ENCODE measurements around the gene MIA2. TPM values are rescaled to one million over a fixed set of nuclear protein-coding genes. Genes with fewer than 3 reads are reported as not detected.
"Not testable (repeated sequence)": the region's sequence is repeated elsewhere in the genome, so short reads cannot be mapped to it uniquely, and the experiment has no call there.

MIA2 gene, protein sequence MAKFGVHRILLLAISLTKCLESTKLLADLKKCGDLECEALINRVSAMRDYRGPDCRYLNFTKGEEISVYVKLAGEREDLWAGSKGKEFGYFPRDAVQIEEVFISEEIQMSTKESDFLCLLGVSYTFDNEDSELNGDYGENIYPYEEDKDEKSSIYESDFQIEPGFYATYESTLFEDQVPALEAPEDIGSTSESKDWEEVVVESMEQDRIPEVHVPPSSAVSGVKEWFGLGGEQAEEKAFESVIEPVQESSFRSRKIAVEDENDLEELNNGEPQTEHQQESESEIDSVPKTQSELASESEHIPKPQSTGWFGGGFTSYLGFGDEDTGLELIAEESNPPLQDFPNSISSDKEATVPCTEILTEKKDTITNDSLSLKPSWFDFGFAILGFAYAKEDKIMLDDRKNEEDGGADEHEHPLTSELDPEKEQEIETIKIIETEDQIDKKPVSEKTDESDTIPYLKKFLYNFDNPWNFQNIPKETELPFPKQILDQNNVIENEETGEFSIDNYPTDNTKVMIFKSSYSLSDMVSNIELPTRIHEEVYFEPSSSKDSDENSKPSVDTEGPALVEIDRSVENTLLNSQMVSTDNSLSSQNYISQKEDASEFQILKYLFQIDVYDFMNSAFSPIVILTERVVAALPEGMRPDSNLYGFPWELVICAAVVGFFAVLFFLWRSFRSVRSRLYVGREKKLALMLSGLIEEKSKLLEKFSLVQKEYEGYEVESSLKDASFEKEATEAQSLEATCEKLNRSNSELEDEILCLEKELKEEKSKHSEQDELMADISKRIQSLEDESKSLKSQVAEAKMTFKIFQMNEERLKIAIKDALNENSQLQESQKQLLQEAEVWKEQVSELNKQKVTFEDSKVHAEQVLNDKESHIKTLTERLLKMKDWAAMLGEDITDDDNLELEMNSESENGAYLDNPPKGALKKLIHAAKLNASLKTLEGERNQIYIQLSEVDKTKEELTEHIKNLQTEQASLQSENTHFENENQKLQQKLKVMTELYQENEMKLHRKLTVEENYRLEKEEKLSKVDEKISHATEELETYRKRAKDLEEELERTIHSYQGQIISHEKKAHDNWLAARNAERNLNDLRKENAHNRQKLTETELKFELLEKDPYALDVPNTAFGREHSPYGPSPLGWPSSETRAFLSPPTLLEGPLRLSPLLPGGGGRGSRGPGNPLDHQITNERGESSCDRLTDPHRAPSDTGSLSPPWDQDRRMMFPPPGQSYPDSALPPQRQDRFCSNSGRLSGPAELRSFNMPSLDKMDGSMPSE (N-terminal part only)
- polyA plus RNA-seq (2013, experiment 1 of 2): 13.2 TPM
- 17.3 TPM for polyA plus RNA-seq (2013, experiment 2 of 2)

- no peak within 1 kb of the TSS for H3K27ac ChIP-seq (ENCODE audit: low read depth, low read length, severe bottlenecking)
- H3K9me3 ChIP-seq (ENCODE audit: control insufficient read depth, low read length): no peaks in the 10 kb centered on the region
- H3K4me1 ChIP-seq (ENCODE audit: control insufficient read depth, insufficient read depth, low read length, poor library complexity, severe bottlenecking): no peaks in the 10 kb centered on the region
- no peak within 1 kb of the TSS for H3K4me3 ChIP-seq (ENCODE audit: extremely low read depth, insufficient read depth, low read length, poor library complexity, severe bottlenecking)
- no peaks in the 10 kb centered on the region for H3K36me3 ChIP-seq (ENCODE audit: control insufficient read depth, insufficient read depth, low read length)
- WGBS, 2 experiments (ENCODE audit: insufficient coverage in 2 of 2): 80 to 93% methylated on average over 3 to 4 of the region's 7 CpGs
Observed at GRCh38 chr14:39233680-39234326, at the start of gene MIA2. MIA2 (plus strand) TSS chr14:39233915; CDS start chr14:39234115, 200 bp downstream.

GRCh38 chr14:39184628-39185255, 49.0 kb upstream of the MIA2 start:
- Histone ChIP-seq H3K9me3 (ENCODE audit: control insufficient read depth, low read length) (no peaks in the 10 kb centered on the region), H3K4me3 (ENCODE audit: extremely low read depth, insufficient read depth, low read length, poor library complexity, severe bottlenecking) (no peak overlapping the region), H3K36me3 (ENCODE audit: control insufficient read depth, insufficient read depth, low read length) (peaks cover 51% of the 10 kb centered on the region), H3K4me1 (ENCODE audit: control insufficient read depth, insufficient read depth, low read length, poor library complexity, severe bottlenecking) (no peaks in the 10 kb centered on the region), H3K27ac (ENCODE audit: low read depth, low read length, severe bottlenecking) (no peak overlapping the region)
- WGBS, 2 experiments (ENCODE audit: insufficient coverage in 2 of 2): 96 to 100% methylated on average over 1 to 4 of the region's 4 CpGs

- 100% methylated on average over 2 of the region's 5 CpGs; no CpG with 5 or more reads in 1 of the 2 experiments for WGBS, 2 experiments (ENCODE audit: insufficient coverage in 2 of 2)
- Histone ChIP-seq H3K4me3 (ENCODE audit: extremely low read depth, insufficient read depth, low read length, poor library complexity, severe bottlenecking) (no peak overlapping the region), H3K9me3 (ENCODE audit: control insufficient read depth, low read length) (no peaks in the 10 kb centered on the region), H3K36me3 (ENCODE audit: control insufficient read depth, insufficient read depth, low read length) (peaks cover 46% of the 10 kb centered on the region), H3K4me1 (ENCODE audit: control insufficient read depth, insufficient read depth, low read length, poor library complexity, severe bottlenecking) (no peaks in the 10 kb centered on the region), H3K27ac (ENCODE audit: low read depth, low read length, severe bottlenecking) (no peak overlapping the region)
Observed at GRCh38 chr14:39185256-39186049, 48.3 kb upstream of the MIA2 start.

GRCh38 chr14:39186941-39187525, 46.7 kb upstream of the MIA2 start:
- Histone ChIP-seq H3K27ac (ENCODE audit: low read depth, low read length, severe bottlenecking) (no peak overlapping the region), H3K4me3 (ENCODE audit: extremely low read depth, insufficient read depth, low read length, poor library complexity, severe bottlenecking) (no peak overlapping the region), H3K36me3 (ENCODE audit: control insufficient read depth, insufficient read depth, low read length) (peaks cover 33% of the 10 kb centered on the region), H3K9me3 (ENCODE audit: control insufficient read depth, low read length) (no peaks in the 10 kb centered on the region), H3K4me1 (ENCODE audit: control insufficient read depth, insufficient read depth, low read length, poor library complexity, severe bottlenecking) (no peaks in the 10 kb centered on the region)
- 94% methylated on average over 3 of the region's 4 CpGs for WGBS, 2 experiments (ENCODE audit: insufficient coverage in 2 of 2)

GRCh38 chr14:39203659-39204606, 29.8 kb upstream of the MIA2 start:
- H3K27ac ChIP-seq (ENCODE audit: low read depth, low read length, severe bottlenecking): no peak overlapping the region
- WGBS, 2 experiments (ENCODE audit: insufficient coverage in 2 of 2): 66 to 100% methylated on average over 3 to 4 of the region's 5 CpGs
- H3K4me3 ChIP-seq (ENCODE audit: extremely low read depth, insufficient read depth, low read length, poor library complexity, severe bottlenecking): no peak overlapping the region
- no peaks in the 10 kb centered on the region for H3K36me3 ChIP-seq (ENCODE audit: control insufficient read depth, insufficient read depth, low read length)
- no peaks in the 10 kb centered on the region for H3K4me1 ChIP-seq (ENCODE audit: control insufficient read depth, insufficient read depth, low read length, poor library complexity, severe bottlenecking)
- no peaks in the 10 kb centered on the region for H3K9me3 ChIP-seq (ENCODE audit: control insufficient read depth, low read length)

- H3K9me3 ChIP-seq (ENCODE audit: control insufficient read depth, low read length); H3K4me1 ChIP-seq (ENCODE audit: control insufficient read depth, insufficient read depth, low read length, poor library complexity, severe bottlenecking); H3K36me3 ChIP-seq (ENCODE audit: control insufficient read depth, insufficient read depth, low read length); H3K4me3 ChIP-seq (ENCODE audit: extremely low read depth, insufficient read depth, low read length, poor library complexity, severe bottlenecking); H3K27ac ChIP-seq (ENCODE audit: low read depth, low read length, severe bottlenecking): not testable (repeated sequence)
- WGBS, 2 experiments (ENCODE audit: insufficient coverage in 2 of 2): 75% methylated on average over 1 of the region's 2 CpGs; no CpG with 5 or more reads in 1 of the 2 experiments
Observed at GRCh38 chr14:39207430-39207829, 26.3 kb upstream of the MIA2 start.

DNA sequence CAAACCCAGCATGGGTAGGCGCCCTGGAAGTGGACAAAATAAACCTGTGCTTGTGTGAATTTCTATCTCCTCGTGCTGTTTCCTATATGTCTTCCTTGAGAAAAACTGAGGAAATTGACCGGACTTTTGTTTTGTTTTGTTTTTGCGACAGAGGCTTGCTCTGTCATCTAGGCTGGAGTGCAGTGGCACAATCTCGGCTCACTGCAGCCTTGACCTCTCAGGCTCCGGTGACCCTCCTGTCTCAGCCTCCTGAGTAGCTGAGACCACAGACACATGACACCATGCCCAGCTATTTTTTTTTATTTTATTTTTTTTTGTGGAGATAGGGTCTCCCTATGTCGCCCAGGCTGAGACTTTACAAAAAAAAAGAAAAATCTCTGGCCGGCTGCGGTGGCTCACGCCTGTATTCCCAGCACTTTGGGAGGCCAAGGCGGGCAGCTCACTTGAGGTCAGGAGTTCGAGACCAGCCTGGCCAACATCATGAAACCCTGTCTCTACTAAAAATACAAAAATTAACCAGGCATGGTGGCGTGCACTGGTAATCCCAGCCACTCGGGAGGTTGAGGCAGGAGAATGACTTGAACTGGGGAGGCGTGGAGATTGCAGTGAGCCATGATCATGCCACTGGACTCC, 22.5 kb upstream of the MIA2 start:
- 89 to 97% methylated on average over 10 to 12 of the region's 15 CpGs for WGBS, 2 experiments (ENCODE audit: insufficient coverage in 2 of 2)
- Histone ChIP-seq H3K4me1 (ENCODE audit: control insufficient read depth, insufficient read depth, low read length, poor library complexity, severe bottlenecking) (no peaks in the 10 kb centered on the region), H3K9me3 (ENCODE audit: control insufficient read depth, low read length) (no peaks in the 10 kb centered on the region), H3K27ac (ENCODE audit: low read depth, low read length, severe bottlenecking) (no peak overlapping the region), H3K4me3 (ENCODE audit: extremely low read depth, insufficient read depth, low read length, poor library complexity, severe bottlenecking) (no peak overlapping the region), H3K36me3 (ENCODE audit: control insufficient read depth, insufficient read depth, low read length) (no peaks in the 10 kb centered on the region)

- 57 to 89% methylated on average over 1 to 3 of the region's 3 CpGs for WGBS, 2 experiments (ENCODE audit: insufficient coverage in 2 of 2)
- H3K9me3 ChIP-seq (ENCODE audit: control insufficient read depth, low read length): no peaks in the 10 kb centered on the region
- no peaks in the 10 kb centered on the region for H3K36me3 ChIP-seq (ENCODE audit: control insufficient read depth, insufficient read depth, low read length)
- no peak overlapping the region for H3K4me3 ChIP-seq (ENCODE audit: extremely low read depth, insufficient read depth, low read length, poor library complexity, severe bottlenecking)
- H3K4me1 ChIP-seq (ENCODE audit: control insufficient read depth, insufficient read depth, low read length, poor library complexity, severe bottlenecking): no peaks in the 10 kb centered on the region
- H3K27ac ChIP-seq (ENCODE audit: low read depth, low read length, severe bottlenecking): no peak overlapping the region
Observed at GRCh38 chr14:39212034-39212433, 21.7 kb upstream of the MIA2 start.

Data from mesodermal cell (in vitro differentiated cells).